ENCODE results near the gene MUC6. TPM values are rescaled to one million over a fixed set of nuclear protein-coding genes. Genes with fewer than 3 reads are reported as not detected.

Gene MUC6
- total RNA-seq, 5 donors from 2014 or later (not counting 1 experiment from before 2014, with no cell fraction given) = 0.09 to 0.30 (median 0.23) TPM; not detected in 2

DNA sequence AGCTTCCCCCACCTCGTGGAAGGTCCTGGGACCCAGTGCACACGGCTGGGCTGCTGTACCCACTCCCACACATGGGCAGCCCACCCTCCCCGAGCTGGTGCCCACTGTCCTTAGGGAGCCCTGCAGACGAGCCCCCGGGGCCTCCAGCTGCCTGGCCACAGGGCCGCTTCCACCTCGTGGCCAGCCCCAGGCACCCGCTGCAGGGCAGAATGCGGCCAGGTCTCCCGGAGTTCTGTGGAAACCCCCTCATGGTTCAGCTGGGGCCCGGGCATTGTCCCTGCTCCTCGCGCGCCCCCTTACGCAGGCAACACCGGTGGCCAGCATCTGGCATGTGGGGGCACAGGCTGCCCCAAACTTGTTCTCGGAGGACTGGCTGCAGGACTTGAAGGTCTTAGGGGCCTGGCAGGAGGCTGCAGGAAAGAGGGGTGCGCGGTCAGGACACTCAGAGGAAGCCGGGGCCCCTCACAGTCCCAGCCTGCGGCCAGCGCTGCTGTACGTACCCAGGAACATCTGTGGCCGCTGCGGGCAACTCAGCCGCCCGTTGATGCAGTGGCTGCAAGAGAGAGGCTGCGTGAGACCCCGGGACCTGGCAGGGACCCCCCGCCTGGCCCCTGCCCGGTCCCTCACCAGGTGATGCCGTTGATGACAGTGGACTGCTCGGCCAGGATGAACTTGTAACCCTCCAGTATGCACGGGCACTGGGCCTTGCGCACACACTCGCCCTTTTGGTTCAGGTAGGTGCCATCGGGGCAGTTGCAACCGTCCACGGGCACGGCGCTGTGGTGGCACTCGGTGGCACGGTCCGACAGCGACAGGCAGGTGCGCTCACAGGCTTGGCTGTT is 9.7 kb downstream of the MUC6 start:
- ATAC-seq (replicated peaks in 1 of 4) (no peak), DNase-seq (no peak)
- ChIA-PET POLR2A (no interaction called here), CTCF (no interaction called here)
- Mint-ChIP-seq H3K4me3 (no peak overlapping the region), H3K27ac (no peak overlapping the region), H3K36me3 (peaks cover 7% of the 10 kb centered on the region), H3K27me3 (no peaks in the 10 kb centered on the region), H3K9me3 (no peaks in the 10 kb centered on the region), H3K4me1 (no peaks in the 10 kb centered on the region)
- no peaks in the 10 kb centered on the region for H3K27me3 ChIP-seq (replicated peaks in 1 of 2; ENCODE audit: control insufficient read depth in 2 of 2, extremely low read depth in 1 of 2, insufficient read depth in 2 of 2, low read length in 1 of 2)
- no peaks in the 10 kb centered on the region for H3K9me3 ChIP-seq
- no peak overlapping the region for H3K27ac ChIP-seq (ENCODE audit: low read length)
- H3K4me1 ChIP-seq (ENCODE audit: control insufficient read depth in 1 of 2, extremely low read depth in 1 of 2, insufficient read depth in 2 of 2, low read length in 2 of 2) = no peaks in the 10 kb centered on the region
- no peak overlapping the region for H3K4me3 ChIP-seq (ENCODE audit: control insufficient read depth in 1 of 2, extremely low read depth in 1 of 2, low read length in 1 of 2)
- 82% methylated on average over 46 of the region's 46 CpGs for WGBS (ENCODE audit: insufficient coverage)
- no peaks in the 10 kb centered on the region for H3K36me3 ChIP-seq (ENCODE audit: control insufficient read depth in 2 of 2, extremely low read depth in 1 of 2, insufficient read depth in 1 of 2, low read length in 1 of 2)

DNA sequence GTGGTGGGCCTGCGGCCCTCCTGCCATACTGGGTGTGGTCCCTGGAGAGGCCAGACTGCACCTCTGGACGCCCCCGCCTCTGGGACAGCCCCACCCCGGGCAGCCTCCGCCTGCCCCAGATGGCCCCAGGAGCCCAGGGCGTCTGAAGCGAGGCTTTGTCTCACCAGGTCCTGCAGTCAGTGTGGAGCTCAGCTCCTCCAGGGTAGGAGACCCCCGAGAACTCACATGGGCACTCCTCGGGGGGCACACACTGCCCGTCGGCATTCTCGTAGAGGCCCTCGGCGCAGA is 10.4 kb downstream of the MUC6 start:
- H3K4me1 ChIP-seq (ENCODE audit: control insufficient read depth in 1 of 2, extremely low read depth in 1 of 2, insufficient read depth in 2 of 2, low read length in 2 of 2) = no peaks in the 10 kb centered on the region
- ChIA-PET POLR2A (interaction anchor here in 1 of 2 donors (0.5 kb wide), 1 partner anchor 283 kb away, joined by 6 read pairs; no protein-coding TSS in a partner anchor), CTCF (no interaction called here)
- ATAC-seq (replicated peaks in 1 of 4) (no peak), DNase-seq (no peak)
- Mint-ChIP-seq H3K36me3 (peaks cover 7% of the 10 kb centered on the region), H3K4me1 (no peaks in the 10 kb centered on the region), H3K27me3 (no peaks in the 10 kb centered on the region), H3K4me3 (no peak overlapping the region), H3K9me3 (no peaks in the 10 kb centered on the region), H3K27ac (no peak overlapping the region)
- WGBS (ENCODE audit: insufficient coverage) = 91% methylated on average over 14 of the region's 14 CpGs
- H3K36me3 ChIP-seq (ENCODE audit: control insufficient read depth in 2 of 2, extremely low read depth in 1 of 2, insufficient read depth in 1 of 2, low read length in 1 of 2) = no peaks in the 10 kb centered on the region
- H3K4me3 ChIP-seq (ENCODE audit: control insufficient read depth in 1 of 2, extremely low read depth in 1 of 2, low read length in 1 of 2) = no peak overlapping the region
- H3K27ac ChIP-seq (ENCODE audit: low read length) = no peak overlapping the region
- no peaks in the 10 kb centered on the region for H3K27me3 ChIP-seq (replicated peaks in 1 of 2; ENCODE audit: control insufficient read depth in 2 of 2, extremely low read depth in 1 of 2, insufficient read depth in 2 of 2, low read length in 1 of 2)
- H3K9me3 ChIP-seq = no peaks in the 10 kb centered on the region

DNA sequence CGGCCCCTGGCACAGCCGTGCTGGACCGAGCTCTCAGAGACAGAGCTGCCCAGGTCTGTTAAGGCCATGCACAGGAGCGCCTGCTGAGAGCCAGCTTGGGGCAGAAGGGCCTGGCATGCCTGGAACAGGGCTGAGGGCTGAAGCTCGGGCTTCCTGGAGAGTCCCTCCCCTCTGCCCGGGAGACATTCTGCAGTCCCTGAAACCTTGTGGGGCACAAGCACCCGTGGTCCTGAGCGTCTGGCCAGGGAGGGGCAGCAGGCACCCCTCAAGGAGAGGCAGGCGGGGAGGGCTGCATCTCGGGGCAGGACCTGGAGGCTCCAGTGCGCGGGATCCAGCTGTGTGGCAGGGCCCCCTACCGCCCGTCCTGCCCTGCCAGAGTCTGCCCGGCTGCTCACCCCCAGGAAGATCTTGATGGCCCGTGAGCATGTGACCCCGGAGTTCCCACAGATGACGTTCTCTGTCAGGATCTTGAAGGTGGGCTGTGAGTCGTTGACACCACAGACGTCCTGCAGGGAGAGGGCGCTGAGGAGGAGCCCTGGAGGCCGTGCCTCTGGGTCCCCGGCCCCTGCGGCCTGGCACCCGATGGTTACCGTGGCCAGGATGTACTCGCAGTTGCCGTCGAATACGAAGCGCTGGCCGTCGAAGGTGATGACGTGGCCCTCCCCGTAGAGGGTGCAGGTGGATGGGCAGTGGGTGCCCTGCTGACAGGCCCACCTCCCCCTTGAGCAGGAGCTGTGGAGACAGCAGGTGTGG is 10.9 kb downstream of the MUC6 start:
- ChIA-PET CTCF (no interaction called here), POLR2A (interaction anchor here in 1 of 2 donors (0.5 kb wide), 1 partner anchor 283 kb away, joined by 6 read pairs; no protein-coding TSS in a partner anchor)
- Histone ChIP-seq H3K27ac (ENCODE audit: low read length) (no peak overlapping the region), H3K36me3 (ENCODE audit: control insufficient read depth in 2 of 2, extremely low read depth in 1 of 2, insufficient read depth in 1 of 2, low read length in 1 of 2) (no peaks in the 10 kb centered on the region), H3K4me1 (ENCODE audit: control insufficient read depth in 1 of 2, extremely low read depth in 1 of 2, insufficient read depth in 2 of 2, low read length in 2 of 2) (no peaks in the 10 kb centered on the region), H3K27me3 (replicated peaks in 1 of 2; ENCODE audit: control insufficient read depth in 2 of 2, extremely low read depth in 1 of 2, insufficient read depth in 2 of 2, low read length in 1 of 2) (no peaks in the 10 kb centered on the region), H3K9me3 (no peaks in the 10 kb centered on the region), H3K4me3 (ENCODE audit: control insufficient read depth in 1 of 2, extremely low read depth in 1 of 2, low read length in 1 of 2) (no peak overlapping the region)
- no peaks in the 10 kb centered on the region for H3K9me3 Mint-ChIP-seq
- 85% methylated on average over 33 of the region's 35 CpGs for WGBS (ENCODE audit: insufficient coverage)
- ATAC-seq (replicated peaks in 1 of 4) (no peak), DNase-seq (no peak)
- no peak overlapping the region for H3K27ac Mint-ChIP-seq
- H3K4me3 Mint-ChIP-seq = no peak overlapping the region
- H3K36me3 Mint-ChIP-seq = peaks cover 7% of the 10 kb centered on the region
- H3K27me3 Mint-ChIP-seq = no peaks in the 10 kb centered on the region
- H3K4me1 Mint-ChIP-seq = no peaks in the 10 kb centered on the region

GRCh38 chr11:1024597-1025409 is 11.7 kb downstream of the MUC6 start:
- Mint-ChIP-seq H3K27ac (no peak overlapping the region), H3K9me3 (no peaks in the 10 kb centered on the region), H3K27me3 (no peaks in the 10 kb centered on the region), H3K36me3 (peaks cover 7% of the 10 kb centered on the region), H3K4me1 (no peaks in the 10 kb centered on the region), H3K4me3 (no peak overlapping the region)
- Histone ChIP-seq H3K9me3 (no peaks in the 10 kb centered on the region), H3K4me3 (ENCODE audit: control insufficient read depth in 1 of 2, extremely low read depth in 1 of 2, low read length in 1 of 2) (no peak overlapping the region), H3K27me3 (replicated peaks in 1 of 2; ENCODE audit: control insufficient read depth in 2 of 2, extremely low read depth in 1 of 2, insufficient read depth in 2 of 2, low read length in 1 of 2) (no peaks in the 10 kb centered on the region), H3K36me3 (ENCODE audit: control insufficient read depth in 2 of 2, extremely low read depth in 1 of 2, insufficient read depth in 1 of 2, low read length in 1 of 2) (no peaks in the 10 kb centered on the region), H3K27ac (ENCODE audit: low read length) (no peak overlapping the region), H3K4me1 (ENCODE audit: control insufficient read depth in 1 of 2, extremely low read depth in 1 of 2, insufficient read depth in 2 of 2, low read length in 2 of 2) (no peaks in the 10 kb centered on the region)
- 93% methylated on average over 48 of the region's 48 CpGs for WGBS (ENCODE audit: insufficient coverage)
- POLR2A ChIA-PET = no interaction called here
- no peak for DNase-seq
- CTCF ChIA-PET = no interaction called here
- no peak for ATAC-seq (replicated peaks in 1 of 4)

DNA sequence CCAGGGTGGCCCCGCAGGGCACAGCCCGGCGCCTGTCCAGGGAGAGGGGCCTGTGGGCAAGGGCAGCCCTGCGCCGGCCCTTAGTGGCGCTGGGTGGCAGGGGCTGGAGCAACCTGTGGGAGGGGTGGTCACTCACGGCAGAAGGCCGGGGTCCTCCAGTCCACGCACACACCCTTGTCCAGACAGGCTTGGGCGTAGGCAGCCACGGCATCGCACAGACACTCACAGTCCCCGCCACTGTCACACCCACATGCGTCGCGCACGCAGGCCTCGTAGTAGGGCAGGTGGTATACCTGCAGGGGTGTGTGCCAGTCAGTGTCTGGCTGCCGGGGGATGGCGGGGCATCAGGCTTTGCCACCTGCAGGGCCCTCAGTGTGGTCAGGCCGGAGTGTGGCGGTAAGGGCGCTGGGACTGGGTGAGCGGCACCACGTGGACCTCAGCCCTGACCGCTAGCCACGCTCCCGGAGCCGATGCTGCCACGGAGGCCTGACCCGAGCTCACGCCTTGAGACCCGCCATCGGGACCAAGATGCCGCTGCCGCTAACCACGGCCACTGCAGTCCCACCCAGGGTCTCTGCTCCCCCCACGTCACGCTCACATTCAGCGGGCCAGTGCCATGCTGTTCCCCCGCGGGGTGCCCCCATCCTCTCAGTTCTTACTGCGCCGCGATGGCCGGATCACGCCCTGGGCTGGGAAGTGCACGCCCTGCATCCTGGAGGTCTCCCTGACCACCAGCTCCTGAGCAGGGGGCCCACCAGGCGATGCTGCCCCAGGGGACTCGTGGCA is 12.5 kb downstream of the MUC6 start:
- CTCF ChIA-PET = no interaction called here
- Mint-ChIP-seq H3K27ac (no peak overlapping the region), H3K4me1 (no peaks in the 10 kb centered on the region), H3K9me3 (no peaks in the 10 kb centered on the region), H3K27me3 (no peaks in the 10 kb centered on the region), H3K36me3 (peaks cover 7% of the 10 kb centered on the region), H3K4me3 (no peak overlapping the region)
- DNase-seq (no peak), ATAC-seq (replicated peaks in 1 of 4) (no peak)
- Histone ChIP-seq H3K9me3 (no peaks in the 10 kb centered on the region), H3K36me3 (ENCODE audit: control insufficient read depth in 2 of 2, extremely low read depth in 1 of 2, insufficient read depth in 1 of 2, low read length in 1 of 2) (no peaks in the 10 kb centered on the region), H3K4me1 (ENCODE audit: control insufficient read depth in 1 of 2, extremely low read depth in 1 of 2, insufficient read depth in 2 of 2, low read length in 2 of 2) (no peaks in the 10 kb centered on the region), H3K27ac (ENCODE audit: low read length) (no peak overlapping the region), H3K27me3 (replicated peaks in 1 of 2; ENCODE audit: control insufficient read depth in 2 of 2, extremely low read depth in 1 of 2, insufficient read depth in 2 of 2, low read length in 1 of 2) (no peaks in the 10 kb centered on the region), H3K4me3 (ENCODE audit: control insufficient read depth in 1 of 2, extremely low read depth in 1 of 2, low read length in 1 of 2) (no peak overlapping the region)
- POLR2A ChIA-PET = no interaction called here
- WGBS (ENCODE audit: insufficient coverage) = 94% methylated on average over 45 of the region's 50 CpGs
